Left kidney (tissue), 8 donors: ENCODE measurements around the gene RRP15. TPM values are rescaled to one million over a fixed set of nuclear protein-coding genes. Genes with fewer than 3 reads are reported as not detected.

Source experiments
- DNase-seq: peaks from one replicate; pipeline ENCODE4 v3.0.0-alpha.2; 2013
- long read RNA-seq, 8 donors: transcript quantifications; one replicate each; lab custom pipeline, GENCODE V29; 2026
- polyA plus RNA-seq: library from polyadenylated mRNA; unstranded; fragments of 120-200 nt; gene quantifications from one replicate; pipeline ENCODE4 v1.2.1, GENCODE V29; 2013; ENCODE audit not compliant: insufficient read length

The RRP15 gene
- polyA plus RNA-seq, result 27.4 TPM
- long read RNA-seq, donor 1, full-length matches to known transcripts, result 10 of 10 reads
- long read RNA-seq, donor 1, partial matches to known transcripts, result 0 of 10 reads
- long read RNA-seq, donor 1, other reads (novel, unspliced or antisense), result 0 of 10 reads
- long read RNA-seq, donor 2, full-length matches to known transcripts, result 17 of 25 reads
- long read RNA-seq, donor 2, partial matches to known transcripts, result 8 of 25 reads
- long read RNA-seq, donor 2, other reads (novel, unspliced or antisense), result 0 of 25 reads
- long read RNA-seq, donor 3, full-length matches to known transcripts, result 17 of 23 reads
- long read RNA-seq, donor 3, partial matches to known transcripts, result 6 of 23 reads
- long read RNA-seq, donor 3, other reads (novel, unspliced or antisense), result 0 of 23 reads
- long read RNA-seq, donor 4, transcript RRP15-202 (2 exons, 492 nt), result major isoform, 5 of 5 reads
- long read RNA-seq, donor 4, partial matches to known transcripts, result 0 of 5 reads
- long read RNA-seq, donor 4, other reads (novel, unspliced or antisense), result 0 of 5 reads
- long read RNA-seq, donor 5, full-length matches to known transcripts, result 23 of 36 reads
- long read RNA-seq, donor 5, partial matches to known transcripts, result 13 of 36 reads
- long read RNA-seq, donor 5, other reads (novel, unspliced or antisense), result 0 of 36 reads
- long read RNA-seq, donor 6, full-length matches to known transcripts, result 18 of 31 reads
- long read RNA-seq, donor 6, partial matches to known transcripts, result 13 of 31 reads
- long read RNA-seq, donor 6, other reads (novel, unspliced or antisense), result 0 of 31 reads
- long read RNA-seq, donor 7, full-length matches to known transcripts, result 35 of 48 reads
- long read RNA-seq, donor 7, partial matches to known transcripts, result 13 of 48 reads
- long read RNA-seq, donor 7, other reads (novel, unspliced or antisense), result 0 of 48 reads
- long read RNA-seq, donor 8, full-length matches to known transcripts, result 6 of 6 reads
- long read RNA-seq, donor 8, partial matches to known transcripts, result 0 of 6 reads
- long read RNA-seq, donor 8, other reads (novel, unspliced or antisense), result 0 of 6 reads

- DNase-seq, result peak; percentile 92
Measured at GRCh38 chr1:218284917-218285635, at the start of gene RRP15. Gene RRP15, plus strand, starts transcription at chr1:218285293. Its CDS starts 24 bp downstream, at chr1:218285317.

GRCh38 chr1:218242171-218242570 lies 42.9 kb upstream of the RRP15 start:
- DNase-seq, result no peak

- DNase-seq, result no peak
Measured at GRCh38 chr1:218247339-218247738, 37.8 kb upstream of the RRP15 start.

- DNase-seq, result no peak
Measured at GRCh38 chr1:218249338-218250140, 35.6 kb upstream of the RRP15 start.

- no peak for DNase-seq
Measured at GRCh38 chr1:218250492-218250891, 34.6 kb upstream of the RRP15 start.

GRCh38 chr1:218254296-218254946 lies 30.7 kb upstream of the RRP15 start:
- no peak for DNase-seq

- DNase-seq, result no peak
Measured at GRCh38 chr1:218255090-218255489, 30.0 kb upstream of the RRP15 start.

- no peak for DNase-seq
Measured at GRCh38 chr1:218257371-218257770, 27.7 kb upstream of the RRP15 start.

- DNase-seq, result no peak
Measured at GRCh38 chr1:218257971-218258370, 27.1 kb upstream of the RRP15 start.

GRCh38 chr1:218259339-218259738 lies 25.8 kb upstream of the RRP15 start:
- DNase-seq, result no peak

GRCh38 chr1:218259800-218260199 lies 25.3 kb upstream of the RRP15 start:
- no peak for DNase-seq

- no peak for DNase-seq
Measured at GRCh38 chr1:218262259-218262658, 22.8 kb upstream of the RRP15 start.

GRCh38 chr1:218266356-218266755 lies 18.7 kb upstream of the RRP15 start:
- DNase-seq, result no peak

GRCh38 chr1:218272366-218272765 lies 12.7 kb upstream of the RRP15 start:
- no peak for DNase-seq

GRCh38 chr1:218273762-218274479 lies 11.2 kb upstream of the RRP15 start:
- DNase-seq, result no peak

GRCh38 chr1:218274511-218274910 lies 10.6 kb upstream of the RRP15 start:
- no peak for DNase-seq

- no peak for DNase-seq
Measured at GRCh38 chr1:218275823-218276222, 9.3 kb upstream of the RRP15 start.

GRCh38 chr1:218281285-218281684 lies 3.8 kb upstream of the RRP15 start:
- DNase-seq, result no peak

GRCh38 chr1:218284377-218284916 lies 646 bp upstream of the RRP15 start:
- DNase-seq, result peak; percentile 5

GRCh38 chr1:218292515-218292914 lies 7.4 kb downstream of the RRP15 start:
- no peak for DNase-seq
